Peyer's patch (tissue), 4 donors: ENCODE data around the gene TADA2B.
"Not testable (repeated sequence)": the region's sequence is repeated elsewhere in the genome, so short reads cannot be mapped to it uniquely, and the experiment has no call there.

Experiments
- CTCF ChIP-seq, 6 experiments: fragments of 450-650 bp in 4 of 6; fragments of 200-600 bp in 2 of 6; sonication (generic) in 1 of 6; IDR thresholded peaks; one replicate each; pipeline ENCODE4 v1.5.1; 2017 to 2019; ENCODE audit warnings: antibody characterized with exemption in 6 of 6, mild to moderate bottlenecking in 3 of 6, moderate library complexity in 1 of 6
- POLR2A ChIP-seq, 2 donors: fragments of 450-650 bp; IDR thresholded peaks; one replicate each; pipeline ENCODE4 v1.5.1; 2017; ENCODE audit warnings: antibody characterized with exemption in 2 of 2, mild to moderate bottlenecking in 2 of 2, moderate library complexity in 2 of 2

GRCh38 chr4:7084564-7084961 is 41.4 kb downstream of the TADA2B start:
- TF ChIP-seq POLR2A, CTCF (IDR thresholded peaks at IDR 0.05): not testable (repeated sequence)
